UCSD-AML1 (cell line): ENCODE results near the gene PTGFRN.
"Not testable (repeated sequence)": the region's sequence is repeated elsewhere in the genome, so short reads cannot be mapped to it uniquely, and the experiment has no call there.

Experiments used
- DNase-seq: peaks from one replicate; lab custom pipeline; 2025; ENCODE audit not compliant: unreplicated experiment; lab: John Stamatoyannopoulos, UW

The PTGFRN gene

GRCh38 chr1:116966791-116967190 lies 57.1 kb downstream of the PTGFRN start:
- no peak for DNase-seq

GRCh38 chr1:116968724-116969123 lies 59.0 kb downstream of the PTGFRN start:
- no peak for DNase-seq

- DNase-seq: no peak
These were observed 61.6 kb downstream of the PTGFRN start for GRCh38 chr1:116971258-116971860.

- no peak for DNase-seq
These were observed 62.4 kb downstream of the PTGFRN start for GRCh38 chr1:116971965-116972673.

GRCh38 chr1:116972674-116973030 lies 62.9 kb downstream of the PTGFRN start:
- no peak for DNase-seq

GRCh38 chr1:116980309-116980708 lies 70.6 kb downstream of the PTGFRN start:
- not testable (repeated sequence) for DNase-seq

- DNase-seq: no peak
These were observed 71.9 kb downstream of the PTGFRN start for GRCh38 chr1:116981521-116982037.

- DNase-seq: no peak
These were observed 72.7 kb downstream of the PTGFRN start for GRCh38 chr1:116982319-116983004.

GRCh38 chr1:116983112-116983511 lies 73.4 kb downstream of the PTGFRN start:
- no peak for DNase-seq

- no peak for DNase-seq
These were observed 74.0 kb downstream of the PTGFRN start for GRCh38 chr1:116983678-116984077.

GRCh38 chr1:116984406-116985160 lies 74.9 kb downstream of the PTGFRN start:
- no peak for DNase-seq

GRCh38 chr1:116986421-116987255 lies 76.9 kb downstream of the PTGFRN start:
- no peak for DNase-seq

- no peak for DNase-seq
These were observed 77.5 kb downstream of the PTGFRN start for GRCh38 chr1:116987256-116987555.

- no peak for DNase-seq
These were observed 78.5 kb downstream of the PTGFRN start for GRCh38 chr1:116988248-116988647.

- DNase-seq: no peak
These were observed 79.2 kb downstream of the PTGFRN start for GRCh38 chr1:116988908-116989307.

GRCh38 chr1:116989835-116990234 lies 80.1 kb downstream of the PTGFRN start:
- no peak for DNase-seq

GRCh38 chr1:116990612-116991151 lies 81.0 kb downstream of the PTGFRN start:
- DNase-seq: peak; percentile 33

- DNase-seq: no peak
These were observed 81.6 kb downstream of the PTGFRN start for GRCh38 chr1:116991171-116991845.

- no peak for DNase-seq
These were observed 82.2 kb downstream of the PTGFRN start for GRCh38 chr1:116991918-116992317.

GRCh38 chr1:116993286-116993685 lies 83.6 kb downstream of the PTGFRN start:
- no peak for DNase-seq
